ENCODE measurements around the gene PANK3. TPM values are rescaled to one million over a fixed set of nuclear protein-coding genes. Genes with fewer than 3 reads are reported as not detected.
"Not testable (repeated sequence)": the region's sequence is repeated elsewhere in the genome, so short reads cannot be mapped to it uniquely, and the experiment has no call there.

The PANK3 gene
- total and polyA plus RNA-seq, 5 experiments from 2014 or later, result 2.6 to 49.8 (median 6.7) TPM

- DNase-seq (no peak), ATAC-seq (no peak)
- H3K36me3 Mint-ChIP-seq, result no peaks in the 10 kb centered on the region
- POLR2A ChIA-PET, result no interaction called here
- peaks cover 0 to 11% (median 0%) of the 10 kb centered on the region in 5 donors for H3K27me3 Mint-ChIP-seq
- no peak overlapping the region for H3K27ac Mint-ChIP-seq
- no peak overlapping the region for H3K4me3 Mint-ChIP-seq
- H3K9me3 Mint-ChIP-seq, result no peaks in the 10 kb centered on the region
- peaks cover 2 to 7% (median 3%) of the 10 kb centered on the region in 4 donors for H3K4me1 Mint-ChIP-seq
Measured at GRCh38 chr5:168607946-168608345, 28.8 kb upstream of the PANK3 start.

- Mint-ChIP-seq H3K27me3 (peaks cover 0 to 11% (median 1%) of the 10 kb centered on the region in 5 donors), H3K4me1 (no peaks in the 10 kb centered on the region), H3K4me3 (no peak overlapping the region), H3K27ac (no peak overlapping the region), H3K36me3 (no peaks in the 10 kb centered on the region), H3K9me3 (no peaks in the 10 kb centered on the region)
- ATAC-seq (no peak), DNase-seq (no peak)
- POLR2A ChIA-PET, result no interaction called here
Measured at GRCh38 chr5:168606562-168606961, 27.4 kb upstream of the PANK3 start.

GRCh38 chr5:168604436-168604835, 25.3 kb upstream of the PANK3 start:
- peaks cover 0 to 11% (median 1%) of the 10 kb centered on the region in 5 donors for H3K27me3 Mint-ChIP-seq
- no peaks in the 10 kb centered on the region for H3K4me1 Mint-ChIP-seq
- POLR2A ChIA-PET, result no interaction called here
- no peak for DNase-seq
- H3K36me3 Mint-ChIP-seq, result no peaks in the 10 kb centered on the region
- H3K9me3 Mint-ChIP-seq, result no peaks in the 10 kb centered on the region
- no peak overlapping the region for H3K4me3 Mint-ChIP-seq
- no peak for ATAC-seq
- peak overlapping the region in 1 of 10 donors; percentile 33 for H3K27ac Mint-ChIP-seq

GRCh38 chr5:168603746-168604145, 24.6 kb upstream of the PANK3 start:
- no peaks in the 10 kb centered on the region for H3K9me3 Mint-ChIP-seq
- DNase-seq (no peak), ATAC-seq (no peak)
- POLR2A ChIA-PET, result no interaction called here
- no peaks in the 10 kb centered on the region for H3K36me3 Mint-ChIP-seq
- H3K4me1 Mint-ChIP-seq, result no peaks in the 10 kb centered on the region
- no peak overlapping the region for H3K27ac Mint-ChIP-seq
- H3K4me3 Mint-ChIP-seq, result no peak overlapping the region
- H3K27me3 Mint-ChIP-seq, result peaks cover 0 to 11% (median 3%) of the 10 kb centered on the region in 5 donors

GRCh38 chr5:168602517-168602916, 23.3 kb upstream of the PANK3 start:
- H3K4me3 Mint-ChIP-seq, result no peak overlapping the region
- no peak overlapping the region for H3K27ac Mint-ChIP-seq
- no peak for DNase-seq
- POLR2A ChIA-PET, result no interaction called here
- H3K27me3 Mint-ChIP-seq, result peaks cover 5 to 22% (median 7%) of the 10 kb centered on the region in 5 donors
- peaks cover 0 to 5% (median 0%) of the 10 kb centered on the region in 4 donors for H3K4me1 Mint-ChIP-seq
- peaks cover 4 to 5% (median 4%) of the 10 kb centered on the region in 3 donors for H3K36me3 Mint-ChIP-seq
- ATAC-seq, result no peak
- peaks cover 0 to 6% (median 0%) of the 10 kb centered on the region in 9 donors for H3K9me3 Mint-ChIP-seq

- Mint-ChIP-seq H3K9me3 (peaks cover 0 to 10% (median 0%) of the 10 kb centered on the region in 9 donors), H3K27me3 (peaks cover 5 to 27% (median 9%) of the 10 kb centered on the region in 5 donors), H3K4me3 (no peak overlapping the region), H3K4me1 (peaks cover 0 to 5% (median 0%) of the 10 kb centered on the region in 4 donors), H3K36me3 (peaks cover 4 to 9% (median 4%) of the 10 kb centered on the region in 3 donors), H3K27ac (no peak overlapping the region)
- POLR2A ChIA-PET, result no interaction called here
- DNase-seq, result no peak
- ATAC-seq, result no peak
Measured at GRCh38 chr5:168601972-168602371, 22.8 kb upstream of the PANK3 start.

GRCh38 chr5:168600409-168600808, 21.2 kb upstream of the PANK3 start:
- Mint-ChIP-seq H3K4me3 (no peak overlapping the region), H3K27ac (no peak overlapping the region), H3K27me3 (peaks cover 11 to 43% (median 18%) of the 10 kb centered on the region in 5 donors), H3K36me3 (peaks cover 4 to 10% (median 10%) of the 10 kb centered on the region in 3 donors), H3K9me3 (peaks cover 0 to 23% (median 5%) of the 10 kb centered on the region in 9 donors), H3K4me1 (peaks cover 0 to 5% (median under 1%) of the 10 kb centered on the region in 4 donors)
- no peak for DNase-seq
- POLR2A ChIA-PET, result no interaction called here
- ATAC-seq, result no peak

GRCh38 chr5:168599826-168600225, 20.7 kb upstream of the PANK3 start:
- ATAC-seq, result no peak
- peaks cover 11 to 49% (median 23%) of the 10 kb centered on the region in 5 donors for H3K27me3 Mint-ChIP-seq

GRCh38 chr5:168598639-168599038, 19.5 kb upstream of the PANK3 start:
- ATAC-seq (no peak), DNase-seq (no peak)
- H3K4me3 Mint-ChIP-seq, result no peak overlapping the region
- peaks cover 0 to 25% (median 5%) of the 10 kb centered on the region in 9 donors for H3K9me3 Mint-ChIP-seq
- peaks cover 9 to 42% (median 30%) of the 10 kb centered on the region in 5 donors for H3K27me3 Mint-ChIP-seq
- no peak overlapping the region for H3K27ac Mint-ChIP-seq
- POLR2A ChIA-PET, result no interaction called here
- H3K4me1 Mint-ChIP-seq, result peaks cover 0 to 5% (median under 1%) of the 10 kb centered on the region in 4 donors
- peaks cover 4 to 10% (median 10%) of the 10 kb centered on the region in 3 donors for H3K36me3 Mint-ChIP-seq

More at GRCh38 chr5:168599826-168600225, 20.7 kb upstream of the PANK3 start:
- no peak overlapping the region for H3K4me3 Mint-ChIP-seq
- peaks cover 0 to 5% (median under 1%) of the 10 kb centered on the region in 4 donors for H3K4me1 Mint-ChIP-seq
- peaks cover 4 to 10% (median 10%) of the 10 kb centered on the region in 3 donors for H3K36me3 Mint-ChIP-seq
- peaks cover 0 to 25% (median 5%) of the 10 kb centered on the region in 9 donors for H3K9me3 Mint-ChIP-seq
- POLR2A ChIA-PET, result no interaction called here
- H3K27ac Mint-ChIP-seq, result no peak overlapping the region
- DNase-seq, result no peak

- H3K27ac Mint-ChIP-seq, result no peak overlapping the region
- peaks cover 4 to 10% (median 10%) of the 10 kb centered on the region in 3 donors for H3K36me3 Mint-ChIP-seq
- DNase-seq (no peak), ATAC-seq (no peak)
- no peak overlapping the region for H3K4me3 Mint-ChIP-seq
- POLR2A ChIA-PET, result no interaction called here
- peaks cover 0 to 5% (median under 1%) of the 10 kb centered on the region in 4 donors for H3K4me1 Mint-ChIP-seq
- peaks cover 9 to 38% (median 29%) of the 10 kb centered on the region in 5 donors for H3K27me3 Mint-ChIP-seq
- H3K9me3 Mint-ChIP-seq, result peaks cover 0 to 25% (median 8%) of the 10 kb centered on the region in 9 donors
Measured at GRCh38 chr5:168596927-168597326, 17.8 kb upstream of the PANK3 start.

GRCh38 chr5:168596122-168596521, 17.0 kb upstream of the PANK3 start:
- Mint-ChIP-seq H3K36me3 (peaks cover 4 to 10% (median 10%) of the 10 kb centered on the region in 3 donors), H3K9me3 (peaks cover 0 to 25% (median 8%) of the 10 kb centered on the region in 9 donors), H3K27me3 (peaks cover 9 to 38% (median 29%) of the 10 kb centered on the region in 5 donors)
- DNase-seq, ATAC-seq, H3K4me1 Mint-ChIP-seq, POLR2A ChIA-PET, H3K27ac Mint-ChIP-seq, H3K4me3 Mint-ChIP-seq: not testable (repeated sequence)

GRCh38 chr5:168592014-168592368, 12.8 kb upstream of the PANK3 start:
- POLR2A ChIA-PET, result no interaction called here
- Mint-ChIP-seq H3K4me1 (peaks cover 0 to 2% (median 0%) of the 10 kb centered on the region in 4 donors), H3K36me3 (peaks cover 0 to 6% (median 1%) of the 10 kb centered on the region in 3 donors), H3K27ac (no peak overlapping the region), H3K9me3 (peaks cover 0 to 16% (median 6%) of the 10 kb centered on the region in 9 donors), H3K4me3 (no peak overlapping the region), H3K27me3 (peaks cover 14 to 36% (median 22%) of the 10 kb centered on the region in 5 donors)
- DNase-seq, result no peak
- ATAC-seq, result no peak

GRCh38 chr5:168591302-168592013, 12.3 kb upstream of the PANK3 start:
- DNase-seq, result no peak
- H3K4me1 Mint-ChIP-seq, result peaks cover 0 to 2% (median 0%) of the 10 kb centered on the region in 4 donors
- no peak overlapping the region for H3K27ac Mint-ChIP-seq
- no peak overlapping the region for H3K4me3 Mint-ChIP-seq
- no peak for ATAC-seq
- H3K9me3 Mint-ChIP-seq, result peaks cover 0 to 12% (median 6%) of the 10 kb centered on the region in 9 donors
- peaks cover 12 to 38% (median 20%) of the 10 kb centered on the region in 5 donors for H3K27me3 Mint-ChIP-seq
- peaks cover 0 to 2% (median 0%) of the 10 kb centered on the region in 3 donors for H3K36me3 Mint-ChIP-seq
- POLR2A ChIA-PET, result no interaction called here

Measured in naive thymus-derived CD8-positive, alpha-beta T cell (primary cell).